ENCODE measurements around the gene XRCC4.

- TF ChIP-seq, protein P1, sequence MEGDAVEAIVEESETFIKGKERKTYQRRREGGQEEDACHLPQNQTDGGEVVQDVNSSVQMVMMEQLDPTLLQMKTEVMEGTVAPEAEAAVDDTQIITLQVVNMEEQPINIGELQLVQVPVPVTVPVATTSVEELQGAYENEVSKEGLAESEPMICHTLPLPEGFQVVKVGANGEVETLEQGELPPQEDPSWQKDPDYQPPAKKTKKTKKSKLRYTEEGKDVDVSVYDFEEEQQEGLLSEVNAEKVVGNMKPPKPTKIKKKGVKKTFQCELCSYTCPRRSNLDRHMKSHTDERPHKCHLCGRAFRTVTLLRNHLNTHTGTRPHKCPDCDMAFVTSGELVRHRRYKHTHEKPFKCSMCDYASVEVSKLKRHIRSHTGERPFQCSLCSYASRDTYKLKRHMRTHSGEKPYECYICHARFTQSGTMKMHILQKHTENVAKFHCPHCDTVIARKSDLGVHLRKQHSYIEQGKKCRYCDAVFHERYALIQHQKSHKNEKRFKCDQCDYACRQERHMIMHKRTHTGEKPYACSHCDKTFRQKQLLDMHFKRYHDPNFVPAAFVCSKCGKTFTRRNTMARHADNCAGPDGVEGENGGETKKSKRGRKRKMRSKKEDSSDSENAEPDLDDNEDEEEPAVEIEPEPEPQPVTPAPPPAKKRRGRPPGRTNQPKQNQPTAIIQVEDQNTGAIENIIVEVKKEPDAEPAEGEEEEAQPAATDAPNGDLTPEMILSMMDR (IDR thresholded peaks at IDR 0.05; ENCODE audit: low read depth, low read length, missing input control), result no peak
- TF ChIP-seq JUND (IDR thresholded peaks at IDR 0.05), result no peak
- TF ChIP-seq SP1 (IDR thresholded peaks at IDR 0.05), result no peak
- TF ChIP-seq TAF1 (conservative IDR thresholded peaks at IDR 0.05), result no peak
- TF ChIP-seq RAD21 (IDR thresholded peaks at IDR 0.05), result no peak
Measured at GRCh38 chr5:83149671-83150070, 72.3 kb downstream of the XRCC4 start.
